T-helper 9 cell (primary cell): ENCODE measurements around the gene ERCC1.

Experiments
- DNase-seq: peaks from one replicate; pipeline ENCODE4 v3.0.0-alpha.2; 2020

ERCC1 gene

DNA sequence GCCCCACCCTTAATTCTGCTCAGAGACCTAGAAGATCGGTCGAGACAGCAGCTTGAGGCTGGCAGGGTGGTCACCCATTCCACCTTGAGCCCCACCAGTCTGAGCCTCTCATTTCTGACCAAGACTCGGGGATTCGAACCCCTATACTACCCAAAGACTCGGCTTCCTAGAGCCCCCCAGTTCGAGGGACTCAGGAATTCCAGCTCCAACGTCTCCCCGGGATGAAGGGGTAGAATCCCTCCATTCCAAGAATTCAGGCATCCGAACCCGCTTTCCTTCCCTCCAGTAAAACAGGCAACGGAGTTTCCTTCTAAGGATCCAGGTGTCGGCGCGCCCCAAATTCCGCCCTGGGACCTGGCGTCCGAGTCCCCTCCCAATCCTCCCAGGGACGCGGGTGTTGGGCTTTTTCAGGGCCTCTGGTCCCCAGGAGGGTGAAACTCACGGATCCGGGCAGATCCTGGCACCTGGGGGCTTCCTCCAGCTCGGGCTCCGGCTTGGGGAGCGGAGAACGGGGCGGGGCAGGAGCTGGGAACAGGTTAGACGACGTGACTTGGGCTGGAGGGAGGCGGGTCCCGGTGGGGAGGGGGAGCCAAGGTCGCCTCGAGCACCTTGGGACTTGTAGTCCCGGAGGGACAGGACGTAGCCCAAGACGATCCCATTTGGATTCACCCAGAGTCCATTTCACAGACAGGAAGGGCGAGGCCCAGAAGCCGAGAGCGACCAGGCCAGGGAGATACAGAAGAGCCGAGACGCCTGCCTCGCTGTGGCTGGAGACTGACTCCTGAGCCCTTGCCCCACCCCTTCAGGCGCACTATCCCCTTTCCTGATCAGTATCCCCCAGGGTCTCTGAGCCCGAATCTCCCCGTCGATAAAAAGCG, 18.9 kb downstream of the ERCC1 start, which contains the start of gene PPP1R13L:
Gene PPP1R13L, minus strand, starts transcription at position 513 of the 878 bp plus-strand sequence. CDS start 6,751 bp downstream, outside the sequence.
- peak; percentile 24 for DNase-seq

- DNase-seq: peak; percentile 54
Observed at GRCh38 chr19:45403781-45404556, 19.7 kb downstream of the ERCC1 start.

- DNase-seq: no peak
Observed at GRCh38 chr19:45403272-45403671, 20.4 kb downstream of the ERCC1 start.

- no peak for DNase-seq
Observed at GRCh38 chr19:45402298-45403061, 21.2 kb downstream of the ERCC1 start.

DNA sequence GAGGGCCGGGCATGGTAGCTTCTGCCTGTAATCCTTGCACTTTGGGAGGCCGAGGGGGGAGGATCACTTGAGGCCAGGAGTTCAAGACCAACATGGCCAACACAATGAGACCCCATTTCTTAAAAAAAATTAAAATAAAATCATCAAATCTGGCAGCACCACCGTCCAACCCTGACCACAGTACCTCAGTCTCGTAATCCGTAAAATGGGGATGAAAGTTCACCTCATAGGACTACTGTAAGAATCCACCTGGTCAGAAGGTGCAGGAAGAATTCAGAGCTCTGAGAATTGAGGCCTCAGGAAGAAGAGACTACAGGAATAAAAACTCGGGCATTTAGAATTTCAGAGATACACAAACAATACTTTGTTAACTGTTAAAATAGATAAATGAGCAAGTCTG, 21.9 kb downstream of the ERCC1 start:
- DNase-seq: no peak

DNA sequence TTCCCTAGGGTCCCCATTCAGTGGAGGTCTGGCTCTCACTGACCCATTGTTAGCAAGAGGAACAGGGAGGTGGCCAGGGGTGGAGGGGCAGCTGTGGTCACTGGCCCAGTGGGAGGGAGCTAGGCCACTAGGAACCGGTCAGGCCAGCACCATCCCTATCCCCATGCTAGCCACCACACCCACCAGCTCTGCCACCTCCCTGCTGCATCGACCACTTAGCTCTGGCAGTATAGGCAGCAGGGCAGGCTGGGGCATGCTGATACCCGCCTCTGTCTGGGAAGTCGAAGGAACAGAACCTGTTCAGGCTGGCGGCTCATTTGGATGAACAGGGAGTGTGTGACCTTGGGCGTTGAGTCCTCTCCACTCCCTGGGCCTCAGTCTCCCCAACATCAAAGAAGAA, 23.5 kb downstream of the ERCC1 start:
- DNase-seq: no peak

DNA sequence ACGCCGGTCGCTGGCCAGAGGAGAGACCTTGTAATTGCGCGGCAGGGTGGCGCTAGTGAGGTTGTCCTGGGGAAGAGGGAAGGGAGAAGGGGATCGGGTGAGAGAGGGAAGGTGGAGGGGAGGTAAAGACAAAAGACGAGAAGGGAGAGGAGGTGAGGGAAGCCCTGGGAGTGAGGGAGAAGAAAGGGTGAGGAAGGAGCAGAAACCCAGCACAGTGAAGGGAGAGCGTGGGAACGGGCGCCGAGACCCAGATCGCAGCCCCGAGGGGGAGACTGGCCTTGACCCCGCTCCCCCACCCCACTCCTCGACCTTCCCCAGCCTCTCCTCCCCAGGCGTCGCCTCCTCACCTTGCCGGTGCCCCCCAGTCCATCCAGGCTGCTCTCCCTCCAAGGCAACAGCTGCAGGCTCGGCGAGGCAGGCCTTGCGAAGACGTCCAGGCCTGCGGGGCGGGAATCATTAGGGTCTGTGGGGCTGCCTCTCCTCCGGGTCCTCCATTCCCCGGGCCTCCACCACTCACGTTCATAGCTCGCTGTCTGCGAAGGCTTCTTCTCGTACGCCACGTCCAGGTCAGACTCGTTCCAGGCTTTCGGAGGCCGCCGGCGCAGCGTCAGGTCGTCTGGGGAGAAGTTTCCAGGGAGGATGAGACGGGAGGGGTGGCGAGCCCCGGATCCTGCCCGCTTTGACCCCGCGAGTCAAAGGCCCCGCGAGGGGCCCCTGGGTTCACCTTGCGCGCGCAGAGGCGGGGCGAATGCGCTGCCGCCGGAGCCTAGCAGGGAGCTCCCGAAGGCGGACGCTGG, 27.7 kb downstream of the ERCC1 start:
- DNase-seq: no peak

DNA sequence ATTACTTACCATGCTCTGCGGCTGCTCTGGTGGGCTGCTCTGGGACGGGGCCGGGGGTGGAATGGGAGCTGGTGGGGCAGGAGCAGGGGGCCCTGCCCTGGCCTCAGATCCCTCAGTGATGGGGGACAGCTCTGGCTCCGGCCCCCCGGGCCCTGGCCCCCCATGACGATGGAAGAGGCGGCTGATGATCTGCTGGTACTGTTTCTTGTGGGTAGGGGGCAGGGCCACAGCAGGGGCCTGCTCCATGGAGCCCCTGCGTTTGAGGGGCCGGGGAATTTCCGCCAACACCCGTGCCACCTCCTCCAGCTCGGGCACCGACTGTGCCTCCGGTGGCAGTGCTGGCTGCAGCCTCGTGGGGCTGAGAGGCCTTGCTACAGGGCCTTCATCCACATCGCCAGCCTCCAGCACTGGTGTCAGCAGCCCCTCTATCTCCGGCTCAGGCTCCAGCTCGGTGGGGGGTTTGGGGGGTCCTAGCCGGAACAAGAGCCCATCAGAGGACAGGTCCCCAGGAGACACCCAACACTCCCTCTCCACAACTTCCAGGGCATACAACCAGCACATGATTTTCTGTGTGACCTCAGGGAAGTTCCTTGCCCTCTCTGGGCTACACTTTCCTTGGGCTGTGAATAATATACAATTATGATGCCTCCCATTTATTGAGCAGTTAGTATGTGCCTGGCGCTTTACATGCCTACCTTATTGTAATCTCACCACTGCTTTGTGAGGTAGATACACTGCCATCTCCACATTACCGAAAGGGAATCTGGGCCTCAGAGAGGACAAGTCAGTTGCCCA, 31.6 kb downstream of the ERCC1 start:
- DNase-seq: no peak

- no peak for DNase-seq
Observed at GRCh38 chr19:45391346-45391745, 32.4 kb downstream of the ERCC1 start.

DNA sequence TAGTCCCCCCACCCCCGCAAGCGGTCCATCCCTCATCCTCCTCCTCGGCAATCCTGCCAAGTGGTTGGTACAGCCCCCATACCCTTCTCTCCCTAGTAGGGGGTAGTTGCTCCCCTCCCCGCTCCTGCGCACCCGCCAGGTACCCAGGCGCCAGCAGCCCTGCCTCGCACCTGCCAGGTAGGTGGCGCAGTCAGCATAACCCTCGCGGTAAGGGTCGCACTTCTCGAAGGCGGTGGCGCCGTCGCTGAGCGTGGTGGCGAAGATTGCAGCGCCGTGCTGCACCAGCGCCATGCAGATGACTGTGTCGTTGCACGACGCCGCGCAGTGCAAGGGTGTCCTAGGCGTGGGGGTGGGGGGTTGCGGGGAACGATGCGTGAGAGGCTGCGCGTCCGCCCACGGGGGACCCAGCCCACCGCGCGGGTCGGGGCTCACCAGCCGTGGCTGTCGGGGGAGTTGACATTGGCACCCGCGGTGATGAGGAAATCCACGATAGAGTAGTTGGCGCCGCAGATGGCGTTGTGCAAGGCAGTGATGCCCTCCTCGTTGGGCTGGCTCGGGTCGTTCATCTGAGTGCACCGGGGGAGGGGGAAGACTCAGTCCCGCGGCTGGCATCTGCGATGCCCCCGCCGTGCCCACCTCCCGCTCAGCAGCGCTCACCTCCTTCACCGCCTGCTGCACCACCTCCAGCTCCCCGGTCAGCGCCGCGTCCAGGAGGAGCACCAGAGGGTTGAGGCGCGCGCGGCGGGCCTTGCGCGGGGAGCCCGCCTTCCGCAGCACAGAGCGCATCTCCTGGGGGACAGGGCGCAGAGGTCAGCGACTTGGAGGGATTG, 38.1 kb downstream of the ERCC1 start:
- DNase-seq: no peak

GRCh38 chr19:45382426-45382825, 41.3 kb downstream of the ERCC1 start:
- DNase-seq: no peak

GRCh38 chr19:45380107-45380506, 43.6 kb downstream of the ERCC1 start:
- DNase-seq: no peak

DNA sequence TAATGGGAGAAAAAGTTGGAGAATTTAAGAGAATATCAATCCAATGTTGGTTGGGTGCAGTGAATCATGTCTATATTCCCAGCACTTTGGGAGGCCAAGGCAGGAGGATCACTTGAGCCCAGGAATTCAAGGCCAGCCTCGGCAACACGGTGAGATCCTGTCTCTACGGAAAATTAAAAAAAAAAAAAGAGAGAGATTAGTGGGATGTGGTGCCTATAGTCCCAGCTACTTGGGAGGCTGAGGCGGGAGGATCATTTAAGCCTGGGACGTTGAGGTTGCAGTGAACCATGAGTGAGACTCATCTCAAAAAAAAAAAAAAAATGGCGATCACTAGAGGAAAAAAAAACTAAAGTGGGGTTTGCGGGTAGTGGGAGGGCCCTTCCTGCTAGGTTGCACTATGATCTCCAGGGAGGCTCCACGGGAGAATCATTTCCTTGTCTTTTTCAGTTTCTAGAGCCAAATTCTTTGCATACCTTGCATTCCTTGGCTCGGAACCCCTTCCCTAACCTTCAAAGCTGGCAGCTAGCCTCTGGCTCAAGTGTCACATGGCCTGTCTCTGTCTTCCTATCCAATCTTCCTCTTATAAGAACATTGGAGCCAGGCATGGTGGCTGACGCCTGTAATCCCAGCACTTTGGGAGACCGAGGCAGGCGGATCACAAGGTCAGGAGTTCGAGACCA, 47.5 kb downstream of the ERCC1 start:
- DNase-seq: no peak

DNA sequence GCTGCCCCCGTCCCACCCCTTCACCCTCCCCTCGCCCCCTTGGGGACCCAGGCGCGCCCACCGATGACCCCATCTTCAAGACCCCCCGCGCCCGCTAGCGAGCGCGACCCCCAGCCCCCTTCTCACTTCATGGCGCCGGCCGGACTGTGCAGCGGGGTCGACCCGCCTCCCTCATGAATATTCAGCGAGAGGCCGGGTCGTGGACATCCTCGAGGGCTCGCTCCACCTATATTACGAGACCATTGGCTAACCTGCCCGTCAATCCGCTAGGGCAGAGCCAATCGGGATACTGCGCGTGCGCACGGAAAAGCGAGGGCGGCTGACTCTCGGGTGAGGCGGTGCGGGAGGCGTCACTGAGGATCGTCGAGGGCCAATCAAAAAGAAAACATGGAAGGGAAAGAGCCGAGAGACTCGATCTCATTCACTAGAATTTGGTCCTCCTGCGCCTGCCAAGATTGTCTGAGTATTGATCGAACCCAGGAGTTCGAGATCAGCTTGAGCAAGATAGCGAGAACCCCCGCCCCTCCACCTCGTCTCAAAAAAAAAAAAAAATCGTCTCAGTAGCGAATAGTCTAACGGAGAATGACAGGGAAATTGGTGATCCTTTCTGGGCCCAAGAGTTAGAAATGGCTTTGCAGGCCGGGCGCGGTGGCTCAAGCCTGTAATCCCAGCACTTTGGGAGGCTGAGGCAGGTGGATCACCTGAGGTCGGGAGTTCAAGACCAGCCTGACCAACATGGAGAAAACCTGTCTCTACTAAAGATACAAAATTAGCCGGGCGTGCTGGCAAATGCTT, 53.1 kb downstream of the ERCC1 start, which contains the start of gene ERCC2:
Gene ERCC2, minus strand, starts transcription at position 164 of the 795 bp plus-strand sequence. Its CDS starts 33 bp downstream, at position 131.
- peak; percentile 99 for DNase-seq

DNA sequence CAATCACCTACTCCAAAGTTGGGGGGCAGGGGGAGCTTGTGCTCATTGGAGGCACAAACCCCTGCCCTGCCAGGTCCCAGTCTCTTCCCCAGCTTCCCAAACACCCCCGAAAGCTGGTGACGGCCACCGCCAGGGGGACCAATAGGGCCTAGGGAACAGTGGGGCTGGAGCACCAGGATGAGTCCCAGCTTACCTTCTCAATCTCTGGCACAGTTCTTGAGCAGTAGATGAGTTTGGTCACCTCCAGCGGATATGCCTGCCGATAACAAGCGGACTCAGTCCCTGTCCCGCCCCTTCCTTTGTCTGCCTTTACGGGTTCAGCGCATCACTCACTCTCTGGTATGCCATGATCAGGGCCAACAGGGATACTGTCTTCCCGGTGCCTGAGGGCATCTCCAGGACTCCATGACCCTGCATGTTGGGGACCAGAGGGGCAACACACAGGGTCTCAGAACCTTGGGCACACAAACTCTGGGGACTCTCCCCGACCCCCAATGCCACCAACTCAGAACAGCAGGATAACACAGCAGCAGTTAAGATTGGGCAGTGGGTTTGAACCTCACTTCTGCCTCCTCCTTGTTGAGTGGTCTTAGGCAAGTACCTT, 54.9 kb downstream of the ERCC1 start:
- DNase-seq: no peak

- DNase-seq: no peak
Observed at GRCh38 chr19:45368127-45368526, 55.6 kb downstream of the ERCC1 start.

- no peak for DNase-seq
Observed at GRCh38 chr19:45364696-45365095, 59.0 kb downstream of the ERCC1 start.

GRCh38 chr19:45363861-45364459, 59.8 kb downstream of the ERCC1 start:
- no peak for DNase-seq
